DND-41 (cell line): Measurements from ENCODE around the gene APBA3.

ENCODE experiments used
- ATAC-seq: fragments of 200-7000 bp; cut with Tn5 transposase; 3 replicates; pipeline ENCODE4 v1.9.1; 2021; ENCODE audit warnings: low read depth; ENCODE audit not compliant: insufficient read depth
- DNase-seq: peaks from one replicate; pipeline ENCODE4 v3.0.0-alpha.2; 2020
- H2AFZ ChIP-seq: 2 replicates; pipeline ENCODE4 v1.6.0; 2012; ENCODE audit warnings: low read depth, low read length
- H3K27ac ChIP-seq: 2 replicates; pipeline ENCODE4 v1.5.1; 2012; ENCODE audit warnings: low read length, inconsistent platforms
- H3K27me3 ChIP-seq: fragments of 200-600 bp; sonication (generic); 2 replicates; pipeline ENCODE4 v1.6.0; 2012; ENCODE audit warnings: low read length, mild to moderate bottlenecking, inconsistent platforms; ENCODE audit not compliant: insufficient read depth, poor library complexity
- H3K36me3 ChIP-seq: 2 replicates; pipeline ENCODE4 v1.5.1; 2012; ENCODE audit warnings: low read length, inconsistent platforms; ENCODE audit not compliant: insufficient read depth
- H3K4me1 ChIP-seq: 2 replicates; pipeline ENCODE4 v1.5.1; 2012; ENCODE audit warnings: mild to moderate bottlenecking, low read length; ENCODE audit not compliant: insufficient read depth
- H3K4me2 ChIP-seq: 2 replicates; pipeline ENCODE4 v1.6.0; 2012; ENCODE audit warnings: mild to moderate bottlenecking, moderate library complexity, low read length, inconsistent platforms; ENCODE audit not compliant: insufficient read depth
- H3K4me3 ChIP-seq, 2 experiments: fragments of 200-600 bp in 1 of 2; shearing (Covaris generic) in 1 of 2; 2 replicates each; pipeline ENCODE4 v1.5.1; 2012 to 2016; ENCODE audit warnings: inconsistent platforms in 2 of 2, low read length in 2 of 2, mild to moderate bottlenecking in 2 of 2, low read depth in 1 of 2, moderate library complexity in 1 of 2
- H3K79me2 ChIP-seq: 2 replicates; pipeline ENCODE4 v1.6.0; 2012; ENCODE audit warnings: low read length, inconsistent platforms; ENCODE audit not compliant: insufficient read depth
- H3K9ac ChIP-seq: 2 replicates; pipeline ENCODE4 v1.6.0; 2012; ENCODE audit warnings: low read depth, mild to moderate bottlenecking, inconsistent platforms, low read length, moderate library complexity
- H3K9me3 ChIP-seq: 2 replicates; pipeline ENCODE4 v1.5.1; 2012; ENCODE audit warnings: low read length, moderate library complexity, mild to moderate bottlenecking, inconsistent platforms; ENCODE audit not compliant: insufficient read depth, severe bottlenecking
- H4K20me1 ChIP-seq: 2 replicates; pipeline ENCODE4 v1.6.0; 2012; ENCODE audit warnings: low read length; ENCODE audit not compliant: insufficient read depth
- EZH2 ChIP-seq: IDR thresholded peaks from 3 replicates; pipeline ENCODE4 v1.6.1; 2012; ENCODE audit warnings: borderline replicate concordance, low read depth, mild to moderate bottlenecking, moderate library complexity, low read length, inconsistent platforms; ENCODE audit not compliant: severe bottlenecking
- TF ChIP-seq, protein P1 (sequence below): IDR thresholded peaks from 2 replicates; pipeline ENCODE4 v1.5.1; 2012; ENCODE audit warnings: borderline replicate concordance, low read length, moderate library complexity, mild to moderate bottlenecking; ENCODE audit not compliant: poor library complexity, severe bottlenecking; ENCODE audit errors: extremely low read depth

APBA3 gene

DNA sequence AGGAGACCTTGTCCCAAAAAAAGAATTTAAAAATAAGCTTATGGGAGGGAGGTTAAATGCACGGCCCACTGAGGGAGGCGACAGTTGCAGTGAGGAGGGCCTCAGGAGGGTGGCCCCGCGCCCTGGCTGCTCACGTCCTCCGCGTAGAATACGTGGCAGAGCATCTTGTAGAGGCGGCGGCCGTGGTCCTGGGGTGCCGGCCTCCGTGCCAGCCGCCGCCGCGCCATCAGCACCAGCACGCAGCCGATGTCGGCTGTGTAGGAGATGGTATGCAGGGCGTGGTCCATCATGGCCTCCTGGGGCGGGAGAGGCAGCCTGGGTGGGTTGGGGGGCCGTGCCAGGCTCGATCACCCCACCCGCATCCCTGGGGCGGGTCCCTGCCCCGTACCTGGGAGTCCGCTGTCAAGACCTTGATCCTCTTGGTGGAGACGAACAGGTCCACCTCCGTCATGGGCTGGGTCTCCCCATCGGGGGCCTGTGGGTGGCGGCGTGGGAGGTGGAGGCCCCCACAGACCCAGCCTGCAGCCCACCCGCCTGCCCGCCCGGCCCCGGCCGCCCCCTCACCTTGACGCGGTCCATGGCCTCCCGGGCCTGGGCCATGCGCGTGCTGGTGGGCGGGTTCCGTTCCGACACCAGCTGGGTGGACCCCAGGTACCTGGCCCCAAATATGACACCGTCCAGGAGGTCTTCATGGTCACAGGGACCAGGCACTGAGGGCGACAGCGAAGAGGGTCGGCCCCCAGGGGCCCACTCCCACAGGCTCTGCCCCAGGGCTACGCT, 7.7 kb downstream of the APBA3 start:
- Histone ChIP-seq H3K36me3 (peaks cover 44% of the 10 kb centered on the region), H3K4me3 (no peak overlapping the region)

DNA sequence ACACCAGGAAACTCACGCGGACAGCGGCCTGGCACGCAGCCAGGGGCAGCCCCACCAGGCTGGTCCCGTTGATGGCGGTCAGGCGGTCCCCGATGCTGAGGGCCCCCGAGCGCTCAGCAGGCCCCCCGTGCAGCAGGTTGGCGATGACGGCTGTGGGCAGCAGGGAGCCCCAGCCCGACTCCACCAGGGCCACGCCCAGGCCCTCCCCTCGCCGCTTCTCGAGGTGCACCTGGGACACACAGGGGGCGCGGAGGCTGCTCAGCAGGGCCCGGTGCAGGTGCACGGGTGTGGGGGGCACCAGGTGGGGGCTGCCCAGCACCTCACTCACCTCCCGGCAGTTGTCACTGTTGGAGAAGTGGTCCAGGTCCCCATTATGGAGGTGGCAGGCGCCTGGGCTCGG, 9.0 kb downstream of the APBA3 start:
- Histone ChIP-seq H3K4me2 (no peak overlapping the region), H3K36me3 (peaks cover 36% of the 10 kb centered on the region), H3K9ac (no peak overlapping the region), H3K27me3 (no peaks in the 10 kb centered on the region), H3K27ac (no peak overlapping the region), H3K9me3 (no peaks in the 10 kb centered on the region), H4K20me1 (no peaks in the 10 kb centered on the region), H2AFZ (no peak overlapping the region), H3K4me1 (no peaks in the 10 kb centered on the region), H3K79me2 (no peaks in the 10 kb centered on the region), H3K4me3 (no peak overlapping the region)
- DNase-seq, result no peak
- no peak for ATAC-seq
- TF ChIP-seq, protein P1, sequence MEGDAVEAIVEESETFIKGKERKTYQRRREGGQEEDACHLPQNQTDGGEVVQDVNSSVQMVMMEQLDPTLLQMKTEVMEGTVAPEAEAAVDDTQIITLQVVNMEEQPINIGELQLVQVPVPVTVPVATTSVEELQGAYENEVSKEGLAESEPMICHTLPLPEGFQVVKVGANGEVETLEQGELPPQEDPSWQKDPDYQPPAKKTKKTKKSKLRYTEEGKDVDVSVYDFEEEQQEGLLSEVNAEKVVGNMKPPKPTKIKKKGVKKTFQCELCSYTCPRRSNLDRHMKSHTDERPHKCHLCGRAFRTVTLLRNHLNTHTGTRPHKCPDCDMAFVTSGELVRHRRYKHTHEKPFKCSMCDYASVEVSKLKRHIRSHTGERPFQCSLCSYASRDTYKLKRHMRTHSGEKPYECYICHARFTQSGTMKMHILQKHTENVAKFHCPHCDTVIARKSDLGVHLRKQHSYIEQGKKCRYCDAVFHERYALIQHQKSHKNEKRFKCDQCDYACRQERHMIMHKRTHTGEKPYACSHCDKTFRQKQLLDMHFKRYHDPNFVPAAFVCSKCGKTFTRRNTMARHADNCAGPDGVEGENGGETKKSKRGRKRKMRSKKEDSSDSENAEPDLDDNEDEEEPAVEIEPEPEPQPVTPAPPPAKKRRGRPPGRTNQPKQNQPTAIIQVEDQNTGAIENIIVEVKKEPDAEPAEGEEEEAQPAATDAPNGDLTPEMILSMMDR, result no peak
- no peak for TF ChIP-seq EZH2

More for the DNA sequence above, 7.7 kb downstream of the APBA3 start:
- Histone ChIP-seq H3K4me1 (no peaks in the 10 kb centered on the region), H3K27me3 (no peaks in the 10 kb centered on the region), H3K27ac (no peak overlapping the region), H3K79me2 (0 out of 2 replicates have a peak, but pooled peaks cover 2% of the 10 kb centered on the region), H4K20me1 (no peaks in the 10 kb centered on the region), H3K9me3 (no peaks in the 10 kb centered on the region), H3K9ac (no peak overlapping the region), H3K4me2 (no peak overlapping the region), H2AFZ (no peak overlapping the region)
- TF ChIP-seq, protein P1, result no peak
- TF ChIP-seq EZH2, result no peak
- no peak for DNase-seq
- ATAC-seq, result no peak

DNA sequence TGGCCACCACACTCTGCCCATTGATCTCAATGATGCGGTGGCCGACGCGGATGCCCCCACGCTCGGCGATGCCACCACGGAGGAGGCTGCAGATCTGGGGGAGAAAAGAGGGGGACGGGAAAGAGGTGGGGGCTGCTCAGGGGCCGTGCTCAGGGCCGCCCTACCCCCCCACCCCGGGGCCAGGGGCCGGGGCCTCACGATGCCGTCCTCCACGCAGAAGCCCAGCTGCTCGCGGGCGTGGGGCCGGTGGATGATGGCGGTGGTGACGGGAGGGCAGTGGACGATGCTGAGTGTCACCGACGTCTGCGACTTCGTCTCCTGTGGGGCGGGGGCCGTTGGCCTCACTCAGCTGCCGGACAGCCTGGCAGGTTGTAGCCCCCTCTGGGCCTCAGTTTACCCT, 10.3 kb downstream of the APBA3 start:
- Histone ChIP-seq H3K9me3 (no peaks in the 10 kb centered on the region), H4K20me1 (no peaks in the 10 kb centered on the region), H3K4me2 (no peak overlapping the region), H2AFZ (no peak overlapping the region), H3K4me1 (no peaks in the 10 kb centered on the region), H3K79me2 (no peaks in the 10 kb centered on the region), H3K27ac (no peak overlapping the region), H3K4me3 (no peak overlapping the region), H3K9ac (no peak overlapping the region), H3K27me3 (no peaks in the 10 kb centered on the region), H3K36me3 (peaks cover 36% of the 10 kb centered on the region)
- ATAC-seq (no peak), DNase-seq (no peak)
- TF ChIP-seq EZH2, result no peak
- TF ChIP-seq, protein P1, result no peak
